PC-3 (cell line): Measurements from ENCODE around the gene ESRRG.

Source experiments
- CTCF ChIP-seq: fragments of 300-600 bp; sonication (generic); conservative IDR thresholded peaks from 2 replicates; pipeline ENCODE4 v1.5.1; 2017; ENCODE audit warnings: antibody characterized with exemption, low read depth, mild to moderate bottlenecking, low read length
- EZH2 ChIP-seq: fragments of 300-600 bp; sonication (generic); IDR thresholded peaks from one replicate; pipeline ENCODE4 v1.6.1; 2017; ENCODE audit warnings: antibody characterized with exemption, mild to moderate bottlenecking, low read length; ENCODE audit not compliant: unreplicated experiment
- EZH2phosphoT487 ChIP-seq: fragments of 300-600 bp; sonication (generic); IDR thresholded peaks from 2 replicates; pipeline ENCODE4 v1.6.1; 2018; ENCODE audit warnings: mild to moderate bottlenecking, antibody characterized with exemption, low read length, borderline replicate concordance

- TF ChIP-seq CTCF: no peak
- no peak for TF ChIP-seq EZH2phosphoT487
- TF ChIP-seq EZH2: no peak
Observed at GRCh38 chr1:216766633-216767327, 43.6 kb upstream of the ESRRG start.
